ENCODE results near the gene SLC1A7.

SLC1A7 gene

DNA sequence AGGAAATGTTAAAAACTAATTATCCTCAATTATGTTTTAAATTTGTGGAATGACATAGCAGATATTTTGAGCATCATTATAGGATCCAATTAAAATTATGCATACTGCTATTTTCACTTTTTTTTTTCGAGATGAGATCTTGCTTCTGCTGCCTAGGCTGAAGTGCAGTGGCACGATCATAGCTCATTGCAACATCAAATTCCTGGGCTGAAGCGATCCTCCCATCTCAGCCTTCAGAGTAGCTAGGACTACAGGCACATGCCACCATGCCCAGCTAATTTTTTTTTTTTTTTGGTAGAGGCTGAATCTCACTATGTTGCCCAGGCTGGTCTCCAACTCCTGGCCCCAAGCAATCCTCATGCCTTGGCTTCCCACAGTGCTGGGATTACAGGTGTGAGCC lies 11.3 kb upstream of the SLC1A7 start:
- H3F3A ChIP-seq (ENCODE audit: low read depth) = no peaks in the 10 kb centered on the region
- TF ChIP-seq, protein P1, sequence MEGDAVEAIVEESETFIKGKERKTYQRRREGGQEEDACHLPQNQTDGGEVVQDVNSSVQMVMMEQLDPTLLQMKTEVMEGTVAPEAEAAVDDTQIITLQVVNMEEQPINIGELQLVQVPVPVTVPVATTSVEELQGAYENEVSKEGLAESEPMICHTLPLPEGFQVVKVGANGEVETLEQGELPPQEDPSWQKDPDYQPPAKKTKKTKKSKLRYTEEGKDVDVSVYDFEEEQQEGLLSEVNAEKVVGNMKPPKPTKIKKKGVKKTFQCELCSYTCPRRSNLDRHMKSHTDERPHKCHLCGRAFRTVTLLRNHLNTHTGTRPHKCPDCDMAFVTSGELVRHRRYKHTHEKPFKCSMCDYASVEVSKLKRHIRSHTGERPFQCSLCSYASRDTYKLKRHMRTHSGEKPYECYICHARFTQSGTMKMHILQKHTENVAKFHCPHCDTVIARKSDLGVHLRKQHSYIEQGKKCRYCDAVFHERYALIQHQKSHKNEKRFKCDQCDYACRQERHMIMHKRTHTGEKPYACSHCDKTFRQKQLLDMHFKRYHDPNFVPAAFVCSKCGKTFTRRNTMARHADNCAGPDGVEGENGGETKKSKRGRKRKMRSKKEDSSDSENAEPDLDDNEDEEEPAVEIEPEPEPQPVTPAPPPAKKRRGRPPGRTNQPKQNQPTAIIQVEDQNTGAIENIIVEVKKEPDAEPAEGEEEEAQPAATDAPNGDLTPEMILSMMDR (conservative IDR thresholded peaks at IDR 0.05; ENCODE audit: low read length) = no peak
- TF ChIP-seq EZH2phosphoT487 (IDR thresholded peaks at IDR 0.05; ENCODE audit: borderline replicate concordance) = no peak
- H3K9me2 ChIP-seq (replicated peaks; ENCODE audit: low read depth, low read length) = no peaks in the 10 kb centered on the region
- H3K79me2 ChIP-seq (ENCODE audit: insufficient read depth, low read length) = no peaks in the 10 kb centered on the region
- H3K4me2 ChIP-seq (ENCODE audit: low read depth, low read length, poor library complexity, severe bottlenecking) = no peak overlapping the region
- no peaks in the 10 kb centered on the region for H3K27me3 ChIP-seq (ENCODE audit: insufficient read depth, low read length, poor library complexity, severe bottlenecking)
- H4K20me1 ChIP-seq (ENCODE audit: insufficient read depth, low read length, poor library complexity, severe bottlenecking) = no peaks in the 10 kb centered on the region
- no peak overlapping the region for H3K4me3 ChIP-seq (ENCODE audit: low read length, poor library complexity, severe bottlenecking)
- no peaks in the 10 kb centered on the region for H3K4me1 ChIP-seq (ENCODE audit: insufficient read depth, low read length, poor library complexity, severe bottlenecking)
- no peak overlapping the region for H3K9ac ChIP-seq (ENCODE audit: low read depth, low read length, poor library complexity, severe bottlenecking)
- no peaks in the 10 kb centered on the region for H3K9me3 ChIP-seq (ENCODE audit: insufficient read depth, low read depth, low read length)
- H3K36me3 ChIP-seq (ENCODE audit: insufficient read depth, low read length) = no peaks in the 10 kb centered on the region
- H2AFZ ChIP-seq (ENCODE audit: low read length) = no peak overlapping the region

DNA sequence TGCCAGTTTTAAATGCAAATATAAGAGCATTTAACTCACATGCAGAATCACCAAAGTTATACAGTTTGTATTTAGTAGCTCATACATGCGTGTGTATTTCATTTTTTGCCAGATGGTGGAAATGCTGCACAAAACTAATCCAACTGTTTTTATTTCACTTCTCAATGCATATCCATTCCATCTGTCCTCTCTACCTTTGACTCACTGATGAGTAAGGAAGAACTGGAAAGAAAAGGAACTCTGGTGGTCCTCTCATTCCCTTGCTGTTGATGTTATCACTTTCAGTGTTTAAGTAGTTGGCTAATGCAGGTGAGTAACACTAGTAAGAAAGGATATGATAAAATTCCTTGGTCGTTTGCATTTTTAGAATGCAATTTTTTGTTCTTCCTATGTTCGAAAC lies 5.7 kb upstream of the SLC1A7 start:
- Histone ChIP-seq H2AFZ (ENCODE audit: low read length) (no peak overlapping the region; the same call in 1 of the 2 replicates), H3K9ac (ENCODE audit: low read depth, low read length, poor library complexity, severe bottlenecking) (no peak overlapping the region), H3K79me2 (ENCODE audit: insufficient read depth, low read length) (no peaks in the 10 kb centered on the region), H3K4me1 (ENCODE audit: insufficient read depth, low read length, poor library complexity, severe bottlenecking) (no peaks in the 10 kb centered on the region), H3K27me3 (ENCODE audit: insufficient read depth, low read length, poor library complexity, severe bottlenecking) (no peaks in the 10 kb centered on the region), H3K36me3 (ENCODE audit: insufficient read depth, low read length) (no peaks in the 10 kb centered on the region), H3K9me3 (ENCODE audit: insufficient read depth, low read depth, low read length) (no peaks in the 10 kb centered on the region), H3K4me3 (ENCODE audit: low read length, poor library complexity, severe bottlenecking) (no peak overlapping the region), H3K9me2 (replicated peaks; ENCODE audit: low read depth, low read length) (no peaks in the 10 kb centered on the region), H3K4me2 (ENCODE audit: low read depth, low read length, poor library complexity, severe bottlenecking) (no peak overlapping the region), H3F3A (ENCODE audit: low read depth) (no peaks in the 10 kb centered on the region), H4K20me1 (ENCODE audit: insufficient read depth, low read length, poor library complexity, severe bottlenecking) (no peaks in the 10 kb centered on the region)
- TF ChIP-seq, protein P1 (conservative IDR thresholded peaks at IDR 0.05; ENCODE audit: low read length) = no peak
- no peak for TF ChIP-seq EZH2phosphoT487 (IDR thresholded peaks at IDR 0.05; ENCODE audit: borderline replicate concordance)

DNA sequence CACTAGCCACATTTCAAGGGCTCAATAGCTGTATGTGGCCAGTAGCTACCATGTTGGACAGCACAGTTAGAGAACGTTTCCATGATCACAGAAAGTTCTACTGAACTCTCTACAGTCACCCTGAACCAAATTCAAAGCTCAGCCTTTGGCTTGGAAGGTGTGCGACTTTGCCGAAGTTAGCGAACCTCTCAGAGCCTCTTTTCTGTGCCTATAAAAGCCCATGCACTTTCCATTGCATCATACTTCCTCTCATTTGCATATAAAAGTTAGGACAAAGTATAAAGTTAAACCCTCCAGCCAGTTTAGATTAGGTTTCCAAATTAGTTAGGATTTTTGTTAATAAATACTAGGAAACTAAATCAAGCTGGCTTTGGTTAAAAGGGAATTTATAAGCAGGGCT lies 4.7 kb upstream of the SLC1A7 start:
- H3K36me3 ChIP-seq (ENCODE audit: insufficient read depth, low read length) = no peaks in the 10 kb centered on the region
- 0 out of 2 replicates have a peak overlapping the region, but pooled peaks have one; percentile 9 for H2AFZ ChIP-seq (ENCODE audit: low read length)
- H3K4me3 ChIP-seq (ENCODE audit: low read length, poor library complexity, severe bottlenecking) = no peak overlapping the region
- H3F3A ChIP-seq (ENCODE audit: low read depth) = no peaks in the 10 kb centered on the region
- H3K9ac ChIP-seq (ENCODE audit: low read depth, low read length, poor library complexity, severe bottlenecking) = no peak overlapping the region
- no peaks in the 10 kb centered on the region for H3K9me2 ChIP-seq (replicated peaks; ENCODE audit: low read depth, low read length)
- no peaks in the 10 kb centered on the region for H3K79me2 ChIP-seq (ENCODE audit: insufficient read depth, low read length)
- no peaks in the 10 kb centered on the region for H3K9me3 ChIP-seq (ENCODE audit: insufficient read depth, low read depth, low read length)
- no peaks in the 10 kb centered on the region for H3K27me3 ChIP-seq (ENCODE audit: insufficient read depth, low read length, poor library complexity, severe bottlenecking)
- no peaks in the 10 kb centered on the region for H4K20me1 ChIP-seq (ENCODE audit: insufficient read depth, low read length, poor library complexity, severe bottlenecking)
- H3K4me2 ChIP-seq (ENCODE audit: low read depth, low read length, poor library complexity, severe bottlenecking) = no peak overlapping the region
- no peaks in the 10 kb centered on the region for H3K4me1 ChIP-seq (ENCODE audit: insufficient read depth, low read length, poor library complexity, severe bottlenecking)
- no peak for TF ChIP-seq EZH2phosphoT487 (IDR thresholded peaks at IDR 0.05; ENCODE audit: borderline replicate concordance)
- TF ChIP-seq, protein P1 (conservative IDR thresholded peaks at IDR 0.05; ENCODE audit: low read length) = no peak
